ENCODE measurements around the gene RAB11FIP4.

RAB11FIP4 gene

DNA sequence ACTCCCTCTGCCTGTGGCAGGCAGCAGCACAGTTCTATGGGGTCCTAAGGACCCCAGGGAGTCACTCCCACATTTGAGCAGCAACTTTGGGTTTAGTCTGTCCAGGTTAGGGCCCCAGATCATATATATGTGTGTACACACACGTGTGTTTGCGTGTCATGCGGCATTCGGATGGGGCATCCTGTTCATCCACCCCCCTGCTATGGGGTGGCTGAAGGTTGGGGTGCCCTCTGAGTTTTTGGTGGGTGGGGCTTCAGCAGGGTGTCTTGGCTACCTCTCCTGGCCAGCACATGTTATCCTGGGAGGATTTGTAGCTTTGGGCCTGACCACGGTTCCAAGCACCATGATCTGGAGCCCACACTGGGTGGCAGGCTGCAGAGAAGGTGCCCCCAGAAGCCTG is 100.7 kb downstream of the RAB11FIP4 start:
- H3K27ac ChIP-seq (ENCODE audit: extremely low read depth, low read depth, low read length), result no peak overlapping the region
- H3K36me3 ChIP-seq (ENCODE audit: control insufficient read depth in 2 of 2, insufficient read depth in 1 of 2, low read length in 2 of 2), result no peaks in the 10 kb centered on the region
- H3K4me1 ChIP-seq (ENCODE audit: control insufficient read depth, insufficient read depth, low read length), result peaks cover 2% of the 10 kb centered on the region; the same call in 1 of the 2 replicates
- ChIA-PET POLR2A (no interaction called here), CTCF (interaction anchor here (0.6 to 1.3 kb wide), 2 partner anchors 26 to 33 kb away, joined by 3 read pairs; no protein-coding TSS in a partner anchor)
- no peak for TF ChIP-seq ZBTB7A (tag by site-specific recombination; IDR thresholded peaks at IDR 0.05; ENCODE audit: low read depth)
- TF ChIP-seq, protein P1, sequence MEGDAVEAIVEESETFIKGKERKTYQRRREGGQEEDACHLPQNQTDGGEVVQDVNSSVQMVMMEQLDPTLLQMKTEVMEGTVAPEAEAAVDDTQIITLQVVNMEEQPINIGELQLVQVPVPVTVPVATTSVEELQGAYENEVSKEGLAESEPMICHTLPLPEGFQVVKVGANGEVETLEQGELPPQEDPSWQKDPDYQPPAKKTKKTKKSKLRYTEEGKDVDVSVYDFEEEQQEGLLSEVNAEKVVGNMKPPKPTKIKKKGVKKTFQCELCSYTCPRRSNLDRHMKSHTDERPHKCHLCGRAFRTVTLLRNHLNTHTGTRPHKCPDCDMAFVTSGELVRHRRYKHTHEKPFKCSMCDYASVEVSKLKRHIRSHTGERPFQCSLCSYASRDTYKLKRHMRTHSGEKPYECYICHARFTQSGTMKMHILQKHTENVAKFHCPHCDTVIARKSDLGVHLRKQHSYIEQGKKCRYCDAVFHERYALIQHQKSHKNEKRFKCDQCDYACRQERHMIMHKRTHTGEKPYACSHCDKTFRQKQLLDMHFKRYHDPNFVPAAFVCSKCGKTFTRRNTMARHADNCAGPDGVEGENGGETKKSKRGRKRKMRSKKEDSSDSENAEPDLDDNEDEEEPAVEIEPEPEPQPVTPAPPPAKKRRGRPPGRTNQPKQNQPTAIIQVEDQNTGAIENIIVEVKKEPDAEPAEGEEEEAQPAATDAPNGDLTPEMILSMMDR (tag by site-specific recombination; IDR thresholded peaks at IDR 0.05), result no peak
- no peak for TF ChIP-seq ZNF311 (tag by site-specific recombination; IDR thresholded peaks at IDR 0.05; ENCODE audit: borderline replicate concordance)
- TF ChIP-seq ZNF707 (tag by site-specific recombination; IDR thresholded peaks at IDR 0.05), result no peak
- no peak for TF ChIP-seq ZNF473 (tag by site-specific recombination; IDR thresholded peaks at IDR 0.05)
- no peak for TF ChIP-seq KLF7 (tag by site-specific recombination; IDR thresholded peaks at IDR 0.05; ENCODE audit: borderline replicate concordance)
- TF ChIP-seq SCRT1 (tag by site-specific recombination; IDR thresholded peaks at IDR 0.05; ENCODE audit: borderline replicate concordance), result no peak
- TF ChIP-seq, protein P2, sequence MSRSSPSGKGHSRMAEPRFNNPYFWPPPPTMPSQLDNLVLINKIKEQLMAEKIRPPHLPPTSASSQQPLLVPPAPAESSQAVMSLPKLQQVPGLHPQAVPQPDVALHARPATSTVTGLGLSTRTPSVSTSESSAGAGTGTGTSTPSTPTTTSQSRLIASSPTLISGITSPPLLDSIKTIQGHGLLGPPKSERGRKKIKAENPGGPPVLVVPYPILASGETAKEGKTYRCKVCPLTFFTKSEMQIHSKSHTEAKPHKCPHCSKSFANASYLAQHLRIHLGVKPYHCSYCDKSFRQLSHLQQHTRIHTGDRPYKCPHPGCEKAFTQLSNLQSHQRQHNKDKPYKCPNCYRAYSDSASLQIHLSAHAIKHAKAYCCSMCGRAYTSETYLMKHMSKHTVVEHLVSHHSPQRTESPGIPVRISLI (tag by site-specific recombination; IDR thresholded peaks at IDR 0.05), result no peak
- TF ChIP-seq ZNF274 (IDR thresholded peaks at IDR 0.05; ENCODE audit: low read length), result no peak
- TF ChIP-seq ZNF274 (tag by site-specific recombination; IDR thresholded peaks at IDR 0.05; ENCODE audit: borderline replicate concordance), result no peak
- no peak for TF ChIP-seq ZNF266 (tag by site-specific recombination; IDR thresholded peaks at IDR 0.05; ENCODE audit: low read depth)
- TF ChIP-seq ZNF157 (tag by site-specific recombination; IDR thresholded peaks at IDR 0.05), result no peak
- TF ChIP-seq, protein P3, sequence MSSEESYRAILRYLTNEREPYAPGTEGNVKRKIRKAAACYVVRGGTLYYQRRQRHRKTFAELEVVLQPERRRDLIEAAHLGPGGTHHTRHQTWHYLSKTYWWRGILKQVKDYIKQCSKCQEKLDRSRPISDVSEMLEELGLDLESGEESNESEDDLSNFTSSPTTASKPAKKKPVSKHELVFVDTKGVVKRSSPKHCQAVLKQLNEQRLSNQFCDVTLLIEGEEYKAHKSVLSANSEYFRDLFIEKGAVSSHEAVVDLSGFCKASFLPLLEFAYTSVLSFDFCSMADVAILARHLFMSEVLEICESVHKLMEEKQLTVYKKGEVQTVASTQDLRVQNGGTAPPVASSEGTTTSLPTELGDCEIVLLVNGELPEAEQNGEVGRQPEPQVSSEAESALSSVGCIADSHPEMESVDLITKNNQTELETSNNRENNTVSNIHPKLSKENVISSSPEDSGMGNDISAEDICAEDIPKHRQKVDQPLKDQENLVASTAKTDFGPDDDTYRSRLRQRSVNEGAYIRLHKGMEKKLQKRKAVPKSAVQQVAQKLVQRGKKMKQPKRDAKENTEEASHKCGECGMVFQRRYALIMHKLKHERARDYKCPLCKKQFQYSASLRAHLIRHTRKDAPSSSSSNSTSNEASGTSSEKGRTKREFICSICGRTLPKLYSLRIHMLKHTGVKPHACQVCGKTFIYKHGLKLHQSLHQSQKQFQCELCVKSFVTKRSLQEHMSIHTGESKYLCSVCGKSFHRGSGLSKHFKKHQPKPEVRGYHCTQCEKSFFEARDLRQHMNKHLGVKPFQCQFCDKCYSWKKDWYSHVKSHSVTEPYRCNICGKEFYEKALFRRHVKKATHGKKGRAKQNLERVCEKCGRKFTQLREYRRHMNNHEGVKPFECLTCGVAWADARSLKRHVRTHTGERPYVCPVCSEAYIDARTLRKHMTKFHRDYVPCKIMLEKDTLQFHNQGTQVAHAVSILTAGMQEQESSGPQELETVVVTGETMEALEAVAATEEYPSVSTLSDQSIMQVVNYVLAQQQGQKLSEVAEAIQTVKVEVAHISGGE (tag by site-specific recombination; conservative IDR thresholded peaks at IDR 0.05; ENCODE audit: low read depth), result no peak
- TF ChIP-seq ZNF561 (tag by site-specific recombination; IDR thresholded peaks at IDR 0.05; ENCODE audit: borderline replicate concordance), result no peak
- no peak for TF ChIP-seq ZNF596 (tag by site-specific recombination; IDR thresholded peaks at IDR 0.05)
- no peak for TF ChIP-seq ZFP69B (tag by site-specific recombination; IDR thresholded peaks at IDR 0.05)
- no peaks in the 10 kb centered on the region for H3K9me3 ChIP-seq (ENCODE audit: control insufficient read depth, insufficient read depth, low read depth, low read length)
- no peak overlapping the region for H3K4me3 ChIP-seq (ENCODE audit: low read depth, low read length)

DNA sequence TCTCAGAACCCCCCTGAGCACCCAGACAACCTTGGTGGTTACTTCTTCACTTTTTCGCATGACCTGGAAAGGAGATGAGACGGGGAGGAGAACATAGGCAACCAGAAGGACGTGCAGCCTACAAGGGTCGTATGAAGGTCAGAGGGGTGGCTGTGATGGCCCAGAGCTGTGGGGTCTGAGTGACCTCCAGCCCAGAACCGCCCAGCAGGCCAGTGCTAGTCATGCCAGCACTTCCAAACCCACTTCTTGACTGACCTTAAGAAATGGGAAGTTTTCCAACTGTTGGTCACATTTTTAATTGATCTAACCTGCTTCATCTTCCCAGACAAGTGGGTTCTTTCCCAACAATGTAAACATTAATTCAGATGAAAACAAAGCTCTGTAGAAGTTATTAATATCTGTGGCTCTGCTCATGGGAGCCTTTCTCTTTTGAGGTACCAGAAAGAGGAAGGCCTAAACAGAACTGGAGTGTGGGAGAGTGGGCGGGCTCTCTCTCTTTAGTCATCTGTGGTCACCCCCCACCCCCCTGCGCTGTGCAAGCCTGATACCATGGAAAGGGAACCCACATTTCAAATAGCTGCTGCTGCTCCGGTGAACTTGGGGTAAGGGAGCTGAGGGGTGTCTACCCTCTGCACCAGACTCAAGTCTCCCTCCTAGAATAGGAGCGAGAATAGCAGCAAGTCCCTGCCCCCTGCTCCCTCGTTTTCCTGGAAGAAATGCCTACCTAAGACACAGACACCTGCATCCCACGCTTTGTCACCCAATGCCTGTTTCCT is 101.6 kb downstream of the RAB11FIP4 start:
- no peaks in the 10 kb centered on the region for H3K9me3 ChIP-seq (ENCODE audit: control insufficient read depth, insufficient read depth, low read depth, low read length)
- ChIA-PET POLR2A (no interaction called here), CTCF (interaction anchor here (0.6 to 1.6 kb wide), 2 partner anchors 22 to 32 kb away, joined by 3 read pairs; no protein-coding TSS in a partner anchor)
- no peaks in the 10 kb centered on the region; the same call in 1 of the 2 replicates for H3K4me1 ChIP-seq (ENCODE audit: control insufficient read depth, insufficient read depth, low read length)
- no peak overlapping the region for H3K4me3 ChIP-seq (ENCODE audit: low read depth, low read length)
- no peaks in the 10 kb centered on the region for H3K36me3 ChIP-seq (ENCODE audit: control insufficient read depth in 2 of 2, insufficient read depth in 1 of 2, low read length in 2 of 2)
- H3K27ac ChIP-seq (ENCODE audit: extremely low read depth, low read depth, low read length), result no peak overlapping the region
- TF ChIP-seq ZNF596 (tag by site-specific recombination; IDR thresholded peaks at IDR 0.05), result no peak
- TF ChIP-seq, protein P4, sequence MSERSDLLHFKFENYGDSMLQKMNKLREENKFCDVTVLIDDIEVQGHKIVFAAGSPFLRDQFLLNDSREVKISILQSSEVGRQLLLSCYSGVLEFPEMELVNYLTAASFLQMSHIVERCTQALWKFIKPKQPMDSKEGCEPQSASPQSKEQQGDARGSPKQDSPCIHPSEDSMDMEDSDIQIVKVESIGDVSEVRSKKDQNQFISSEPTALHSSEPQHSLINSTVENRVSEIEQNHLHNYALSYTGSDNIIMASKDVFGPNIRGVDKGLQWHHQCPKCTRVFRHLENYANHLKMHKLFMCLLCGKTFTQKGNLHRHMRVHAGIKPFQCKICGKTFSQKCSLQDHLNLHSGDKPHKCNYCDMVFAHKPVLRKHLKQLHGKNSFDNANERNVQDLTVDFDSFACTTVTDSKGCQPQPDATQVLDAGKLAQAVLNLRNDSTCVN (tag by site-specific recombination; optimal IDR thresholded peaks at IDR 0.05), result no peak
- TF ChIP-seq, protein P5, sequence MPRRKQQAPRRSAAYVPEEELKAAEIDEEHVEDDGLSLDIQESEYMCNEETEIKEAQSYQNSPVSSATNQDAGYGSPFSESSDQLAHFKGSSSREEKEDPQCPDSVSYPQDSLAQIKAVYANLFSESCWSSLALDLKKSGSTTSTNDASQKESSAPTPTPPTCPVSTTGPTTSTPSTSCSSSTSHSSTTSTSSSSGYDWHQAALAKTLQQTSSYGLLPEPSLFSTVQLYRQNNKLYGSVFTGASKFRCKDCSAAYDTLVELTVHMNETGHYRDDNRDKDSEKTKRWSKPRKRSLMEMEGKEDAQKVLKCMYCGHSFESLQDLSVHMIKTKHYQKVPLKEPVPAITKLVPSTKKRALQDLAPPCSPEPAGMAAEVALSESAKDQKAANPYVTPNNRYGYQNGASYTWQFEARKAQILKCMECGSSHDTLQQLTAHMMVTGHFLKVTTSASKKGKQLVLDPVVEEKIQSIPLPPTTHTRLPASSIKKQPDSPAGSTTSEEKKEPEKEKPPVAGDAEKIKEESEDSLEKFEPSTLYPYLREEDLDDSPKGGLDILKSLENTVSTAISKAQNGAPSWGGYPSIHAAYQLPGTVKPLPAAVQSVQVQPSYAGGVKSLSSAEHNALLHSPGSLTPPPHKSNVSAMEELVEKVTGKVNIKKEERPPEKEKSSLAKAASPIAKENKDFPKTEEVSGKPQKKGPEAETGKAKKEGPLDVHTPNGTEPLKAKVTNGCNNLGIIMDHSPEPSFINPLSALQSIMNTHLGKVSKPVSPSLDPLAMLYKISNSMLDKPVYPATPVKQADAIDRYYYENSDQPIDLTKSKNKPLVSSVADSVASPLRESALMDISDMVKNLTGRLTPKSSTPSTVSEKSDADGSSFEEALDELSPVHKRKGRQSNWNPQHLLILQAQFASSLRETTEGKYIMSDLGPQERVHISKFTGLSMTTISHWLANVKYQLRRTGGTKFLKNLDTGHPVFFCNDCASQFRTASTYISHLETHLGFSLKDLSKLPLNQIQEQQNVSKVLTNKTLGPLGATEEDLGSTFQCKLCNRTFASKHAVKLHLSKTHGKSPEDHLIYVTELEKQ (tag by site-specific recombination; IDR thresholded peaks at IDR 0.05; ENCODE audit: borderline replicate concordance), result no peak
- TF ChIP-seq, protein P6, sequence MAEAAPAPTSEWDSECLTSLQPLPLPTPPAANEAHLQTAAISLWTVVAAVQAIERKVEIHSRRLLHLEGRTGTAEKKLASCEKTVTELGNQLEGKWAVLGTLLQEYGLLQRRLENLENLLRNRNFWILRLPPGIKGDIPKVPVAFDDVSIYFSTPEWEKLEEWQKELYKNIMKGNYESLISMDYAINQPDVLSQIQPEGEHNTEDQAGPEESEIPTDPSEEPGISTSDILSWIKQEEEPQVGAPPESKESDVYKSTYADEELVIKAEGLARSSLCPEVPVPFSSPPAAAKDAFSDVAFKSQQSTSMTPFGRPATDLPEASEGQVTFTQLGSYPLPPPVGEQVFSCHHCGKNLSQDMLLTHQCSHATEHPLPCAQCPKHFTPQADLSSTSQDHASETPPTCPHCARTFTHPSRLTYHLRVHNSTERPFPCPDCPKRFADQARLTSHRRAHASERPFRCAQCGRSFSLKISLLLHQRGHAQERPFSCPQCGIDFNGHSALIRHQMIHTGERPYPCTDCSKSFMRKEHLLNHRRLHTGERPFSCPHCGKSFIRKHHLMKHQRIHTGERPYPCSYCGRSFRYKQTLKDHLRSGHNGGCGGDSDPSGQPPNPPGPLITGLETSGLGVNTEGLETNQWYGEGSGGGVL (tag by site-specific recombination; IDR thresholded peaks at IDR 0.05), result no peak

All from HEK293 (cell line).